HG03439 (cell line): ENCODE results near the gene CCDC85C.

Experiments
- ATAC-seq: cut with Tn5 transposase; IDR thresholded peaks from one replicate; pipeline ENCODE4 v1.9.1; 2021; ENCODE audit warnings: mild to moderate bottlenecking, moderate library complexity; ENCODE audit not compliant: unreplicated experiment

Gene CCDC85C

GRCh38 chr14:99524804-99525698, 79.0 kb downstream of the CCDC85C start:
- ATAC-seq = no peak

GRCh38 chr14:99524091-99524661, 79.8 kb downstream of the CCDC85C start:
- no peak for ATAC-seq

DNA sequence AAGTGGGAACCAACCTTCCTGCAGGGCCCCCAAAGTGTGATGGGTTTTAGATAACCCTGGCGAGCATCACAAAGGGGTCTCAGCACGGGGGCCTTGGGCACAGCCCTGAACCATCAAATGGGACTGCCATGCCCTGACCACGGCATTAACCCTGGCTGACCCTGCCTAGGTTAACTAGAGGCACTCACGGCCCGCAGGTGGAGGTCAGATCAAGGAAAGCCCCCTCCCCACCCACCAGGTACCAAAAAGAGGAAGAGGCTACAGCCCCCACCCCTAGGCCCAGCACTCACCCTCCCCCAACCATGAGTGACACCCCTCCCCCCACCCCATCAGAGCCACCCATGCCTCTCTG, 80.3 kb downstream of the CCDC85C start:
- no peak for ATAC-seq

GRCh38 chr14:99522934-99523703, 80.9 kb downstream of the CCDC85C start:
- no peak for ATAC-seq

DNA sequence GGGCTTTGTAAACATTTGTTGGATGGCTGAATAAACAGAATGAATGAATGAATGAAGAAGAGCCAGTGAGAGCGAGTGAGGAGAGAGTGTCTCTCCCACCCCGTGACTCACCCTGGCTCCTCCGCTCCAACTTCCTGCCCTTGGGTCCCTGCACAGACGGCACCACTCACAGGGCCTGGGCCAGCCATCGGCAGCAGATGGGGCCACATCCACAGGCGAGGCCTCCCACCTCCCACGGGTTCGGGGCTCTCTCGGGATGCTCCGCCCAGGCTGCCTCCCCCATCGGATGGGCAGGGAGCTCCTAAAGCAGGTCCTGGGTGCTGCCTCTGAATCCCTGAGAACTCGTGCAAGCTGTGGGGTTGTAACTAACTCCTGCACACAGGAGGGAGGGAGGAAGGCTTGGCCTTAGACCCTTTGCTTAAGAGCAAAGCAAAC, 81.5 kb downstream of the CCDC85C start:
- no peak for ATAC-seq

DNA sequence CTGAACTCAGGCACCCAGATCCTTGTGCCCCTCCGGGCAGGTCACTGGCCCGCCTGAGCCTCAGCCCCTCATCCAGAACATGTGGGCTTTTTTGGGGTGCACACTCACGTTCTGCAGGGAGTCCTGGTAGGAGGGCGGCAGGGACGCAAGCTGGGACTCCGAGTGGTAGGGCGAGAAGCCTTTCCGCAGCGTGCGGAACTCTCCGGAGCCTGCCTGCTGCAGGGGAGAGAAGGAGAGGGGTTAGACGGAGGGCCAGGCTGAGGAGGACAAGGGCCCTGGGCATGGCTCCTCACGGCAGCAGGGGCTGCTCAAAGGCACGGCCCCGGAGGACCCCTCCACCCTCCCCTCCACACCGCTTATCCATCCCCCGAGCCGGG, 82.0 kb downstream of the CCDC85C start:
- no peak for ATAC-seq

- no peak for ATAC-seq
These were observed 82.6 kb downstream of the CCDC85C start for GRCh38 chr14:99521176-99522024.

GRCh38 chr14:99520571-99521081, 83.4 kb downstream of the CCDC85C start:
- ATAC-seq = no peak

DNA sequence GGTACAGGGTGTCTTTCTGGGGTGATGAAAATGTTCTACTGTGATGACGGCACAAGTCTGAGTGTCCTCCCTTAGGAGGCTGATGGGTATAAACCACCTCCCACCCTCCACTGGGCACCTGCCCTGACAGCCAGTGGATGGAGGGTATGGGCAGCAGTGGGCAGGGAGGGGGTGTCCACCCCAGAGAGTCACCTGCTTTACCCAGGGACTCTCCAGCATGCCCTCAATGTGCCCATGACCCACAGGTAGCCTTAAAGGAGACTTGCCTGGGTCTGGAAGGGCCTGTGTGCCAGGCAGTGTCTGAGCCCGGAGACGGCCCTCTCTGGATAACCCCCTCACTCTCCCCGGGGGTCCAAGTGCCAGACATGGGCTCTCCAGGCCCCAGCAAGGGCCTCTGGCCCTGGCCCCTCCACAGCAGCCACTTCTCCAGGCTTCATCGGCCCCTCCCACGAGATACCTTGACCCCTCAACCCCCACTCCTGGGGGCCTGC, 84.0 kb downstream of the CCDC85C start:
- ATAC-seq = no peak

DNA sequence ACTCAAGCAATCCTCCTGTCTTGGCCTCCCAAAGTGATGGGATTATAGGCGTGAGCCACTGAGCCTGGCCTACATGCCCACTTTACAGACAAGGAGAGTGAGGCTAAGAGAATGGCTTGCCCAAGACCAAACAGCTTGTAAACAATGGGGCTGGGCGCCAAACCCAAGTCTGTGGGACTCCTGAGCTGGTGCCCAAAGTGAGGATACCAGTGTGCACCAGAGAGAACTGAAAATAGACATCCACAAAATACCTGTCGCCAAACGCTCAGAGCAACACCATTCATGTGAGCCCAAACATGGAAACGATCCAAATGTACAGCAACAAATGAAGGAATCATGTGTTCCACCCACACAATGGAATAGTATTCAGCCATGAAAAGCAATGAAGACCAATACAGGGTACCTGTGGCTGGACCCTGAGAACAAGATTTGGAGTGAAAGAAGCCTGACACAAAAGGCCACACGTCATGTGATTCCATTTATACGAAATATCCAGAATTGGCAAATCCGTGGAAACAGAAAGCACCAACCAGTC, 84.6 kb downstream of the CCDC85C start:
- no peak for ATAC-seq

DNA sequence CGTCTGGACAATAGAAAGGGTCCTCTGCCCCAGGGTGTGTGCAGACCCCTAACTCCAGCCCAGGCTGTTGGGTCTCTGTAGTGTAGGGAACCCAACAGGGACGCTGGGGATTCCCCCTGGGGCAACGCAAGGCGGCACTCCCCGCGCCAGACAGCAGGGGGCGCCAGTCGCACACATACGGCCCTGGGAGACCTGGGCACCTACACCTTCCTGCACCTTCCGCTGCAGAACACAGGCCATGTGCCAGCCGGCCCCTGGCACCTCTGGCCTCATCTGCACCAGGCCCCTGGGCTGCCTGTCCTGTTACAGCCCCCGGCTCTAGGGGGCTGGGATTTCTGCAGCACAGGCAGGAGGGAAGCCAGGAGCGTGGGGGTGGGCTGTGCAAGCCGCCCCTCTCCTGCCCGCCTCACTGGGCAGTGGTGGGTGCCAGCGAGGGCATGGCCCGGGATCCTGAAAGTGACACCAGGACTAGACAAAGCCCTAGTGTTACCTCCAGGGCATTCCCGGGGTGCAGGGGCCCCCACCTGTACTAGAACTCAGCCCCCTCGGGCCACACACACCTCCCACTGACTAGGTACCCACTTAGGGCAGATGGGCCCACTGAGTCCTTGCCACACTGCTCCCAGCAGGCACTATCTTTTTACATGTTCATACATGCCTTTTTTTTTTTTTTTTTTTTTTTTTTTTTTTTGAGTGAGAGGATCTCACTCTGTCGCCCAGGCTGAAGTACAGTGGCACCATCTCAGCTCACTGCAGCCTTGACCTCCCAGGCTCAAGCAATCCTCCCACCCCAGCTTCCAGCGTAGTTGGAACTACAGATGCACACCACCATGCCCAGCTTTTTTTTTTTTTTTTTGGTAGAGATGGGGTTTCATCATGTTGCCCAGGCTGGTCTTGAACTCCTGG, 85.3 kb downstream of the CCDC85C start:
- ATAC-seq = no peak

- no peak for ATAC-seq
These were observed 86.2 kb downstream of the CCDC85C start for GRCh38 chr14:99517643-99518381.

DNA sequence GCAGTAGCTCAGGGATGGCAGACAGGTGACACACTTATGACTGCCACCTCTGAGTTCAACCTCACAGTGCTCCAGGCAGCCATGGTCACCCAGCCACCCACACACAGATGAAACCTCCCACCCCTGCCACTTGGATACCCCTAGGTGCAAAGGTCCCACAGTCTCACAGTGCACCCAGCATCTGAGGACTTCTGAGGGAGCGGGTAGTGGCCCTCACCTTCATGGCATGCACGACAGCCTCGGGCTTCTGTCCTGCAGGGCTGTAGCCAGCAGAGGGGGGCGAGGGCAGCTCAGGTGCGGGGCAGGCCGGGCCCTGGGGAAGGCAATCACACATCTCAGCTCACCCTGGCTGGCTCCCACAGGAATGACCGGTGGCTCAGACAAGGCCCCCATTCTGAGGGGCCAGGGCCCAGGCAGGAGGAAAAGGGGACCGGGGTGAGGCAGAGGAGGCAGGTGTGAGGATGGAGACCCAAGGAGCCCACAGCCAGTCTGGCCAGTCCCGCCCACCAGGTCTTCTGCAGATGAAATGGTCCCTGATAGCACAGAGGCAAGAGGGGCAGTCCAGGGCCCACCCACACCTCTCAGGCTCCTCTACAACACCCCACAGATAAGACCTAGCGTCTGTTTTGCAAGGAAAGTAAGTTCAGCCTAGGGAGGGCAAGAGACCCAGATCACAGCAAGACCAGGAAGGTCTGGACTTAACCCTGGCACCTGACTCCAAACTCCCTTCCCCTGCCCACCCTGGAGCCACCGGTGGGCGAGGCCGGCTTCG, 87.0 kb downstream of the CCDC85C start:
- ATAC-seq = no peak

- no peak for ATAC-seq
These were observed 87.7 kb downstream of the CCDC85C start for GRCh38 chr14:99516156-99516870.

DNA sequence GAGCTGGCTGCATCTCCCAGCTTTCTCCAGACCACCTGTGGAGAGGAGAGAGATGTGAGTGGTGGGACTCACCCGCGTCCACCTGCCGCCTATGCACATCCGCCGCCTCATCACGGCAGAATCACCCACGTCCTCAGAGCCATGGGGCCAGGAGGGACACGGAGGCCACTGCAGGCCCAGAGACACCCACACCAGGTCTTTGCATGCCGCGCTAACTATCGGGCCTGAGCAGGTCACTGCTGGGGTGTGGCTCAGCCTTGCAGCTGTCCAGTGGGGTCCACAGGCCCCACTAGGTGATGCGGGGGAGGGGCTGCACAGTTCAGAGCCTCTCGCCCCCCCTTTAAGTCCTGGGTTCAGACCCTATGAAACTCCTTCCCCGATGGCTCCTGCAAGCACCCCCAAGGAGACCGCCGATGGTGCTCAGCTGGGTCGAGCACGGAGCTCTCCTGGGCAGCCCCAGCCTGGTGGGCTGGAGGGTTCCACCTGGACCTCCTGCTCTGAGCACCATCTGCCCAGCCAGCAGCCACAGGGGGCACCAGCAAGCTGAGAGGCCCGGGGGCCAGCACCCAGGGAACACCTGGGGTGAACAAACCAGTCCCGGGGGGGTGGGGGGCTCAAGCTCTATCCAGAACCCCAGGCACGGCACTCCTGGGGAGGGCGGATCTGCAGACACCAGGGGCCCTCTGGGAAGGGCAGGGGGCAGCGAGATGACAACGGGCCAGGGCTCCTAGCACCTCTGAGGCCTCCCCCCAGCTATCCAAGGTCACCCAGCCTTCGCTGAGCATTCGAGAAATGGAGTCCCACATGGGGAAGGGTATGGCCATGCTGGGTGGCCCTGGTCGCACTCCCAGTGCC, 88.5 kb downstream of the CCDC85C start:
- ATAC-seq = no peak
